AG20443 (cell line): Measurements from ENCODE around the gene EPS8L1.
A peak's percentile ranks its signal among the peaks of the same experiment; 100 is the strongest.
"Not testable (repeated sequence)": the region's sequence is repeated elsewhere in the genome, so short reads cannot be mapped to it uniquely, and the experiment has no call there.

Experiments used
- DNase-seq: peaks from one replicate; pipeline ENCODE4 v3.0.0; 2012; ENCODE audit warnings: low spot score, mixed read lengths

The EPS8L1 gene

DNA sequence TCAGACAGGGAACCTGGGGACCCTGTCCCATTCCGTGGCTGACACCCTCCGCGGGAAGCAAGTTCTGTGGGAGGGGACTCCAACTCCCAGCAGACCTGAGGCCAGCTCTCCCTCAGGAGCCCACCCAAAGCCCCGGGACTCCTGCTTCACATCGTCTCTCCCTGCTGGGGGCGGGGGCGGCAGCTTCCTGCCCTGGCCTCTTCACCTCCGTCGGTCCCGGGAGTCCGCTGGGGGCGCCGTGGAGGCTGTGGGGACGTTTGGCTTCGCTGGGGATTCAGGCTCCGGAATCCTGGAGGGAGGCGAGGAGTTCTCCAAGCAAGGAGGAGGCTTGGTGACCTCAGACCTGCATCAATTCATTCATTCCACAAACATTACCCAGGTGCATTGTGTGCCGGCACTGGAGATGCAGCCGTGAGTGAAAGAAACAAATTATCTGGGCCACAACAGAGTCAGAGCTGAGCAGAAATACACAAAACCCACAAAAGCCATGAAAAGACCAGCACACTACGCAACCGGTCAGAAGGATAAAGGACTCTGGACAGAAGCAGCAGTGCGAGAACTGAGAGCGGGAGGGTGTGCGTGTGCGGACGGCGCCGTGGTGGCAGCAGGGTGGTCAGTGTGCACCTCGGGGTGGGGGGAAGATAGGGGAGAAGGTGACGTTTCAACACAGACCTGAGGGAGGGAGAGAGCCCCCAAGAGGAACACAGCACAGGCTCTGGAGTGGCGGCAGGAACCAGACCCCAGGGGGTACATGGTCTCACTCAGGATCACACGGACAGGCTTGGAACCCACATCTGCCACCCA lies 19.0 kb downstream of the EPS8L1 start:
- DNase-seq, result no peak

DNA sequence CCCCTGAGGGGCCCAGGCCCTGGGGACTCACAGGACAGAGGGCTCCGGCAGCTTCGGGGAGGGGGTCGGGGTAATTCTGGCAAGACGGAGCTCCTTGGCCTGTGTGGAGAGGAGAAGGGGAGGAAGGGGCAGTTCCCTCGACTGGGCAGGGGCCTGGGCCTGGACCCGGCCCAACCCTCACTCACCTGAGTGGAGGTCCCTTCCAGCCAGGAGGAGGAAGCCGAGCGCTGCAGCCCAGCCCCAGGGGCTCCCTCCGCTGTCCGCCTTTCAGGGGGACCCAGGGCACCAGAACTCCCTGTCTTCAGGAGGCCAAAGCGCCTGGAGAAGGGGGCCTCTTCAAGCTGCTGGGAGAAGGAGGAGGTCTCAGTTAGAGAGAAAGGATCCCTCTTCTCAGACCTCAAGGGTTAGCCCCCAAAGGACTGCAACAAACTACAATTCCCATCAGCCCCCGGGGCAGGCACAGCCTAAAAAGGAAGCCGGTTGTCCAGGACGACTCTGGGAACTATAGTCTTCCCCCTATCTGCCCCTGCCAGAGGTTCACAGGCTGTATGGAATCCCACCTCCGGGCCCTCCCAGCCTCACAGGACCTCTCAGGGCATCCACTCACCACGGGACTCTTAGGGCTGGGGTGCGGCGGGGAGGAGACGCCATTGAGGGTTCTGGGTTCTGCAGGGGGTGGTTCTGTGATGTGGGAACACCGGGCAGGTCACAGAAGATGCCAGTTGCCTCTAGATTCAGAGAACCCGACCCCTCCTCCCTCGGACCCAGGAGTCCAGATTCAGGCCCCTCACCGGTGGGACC lies 19.8 kb downstream of the EPS8L1 start:
- no peak for DNase-seq

DNA sequence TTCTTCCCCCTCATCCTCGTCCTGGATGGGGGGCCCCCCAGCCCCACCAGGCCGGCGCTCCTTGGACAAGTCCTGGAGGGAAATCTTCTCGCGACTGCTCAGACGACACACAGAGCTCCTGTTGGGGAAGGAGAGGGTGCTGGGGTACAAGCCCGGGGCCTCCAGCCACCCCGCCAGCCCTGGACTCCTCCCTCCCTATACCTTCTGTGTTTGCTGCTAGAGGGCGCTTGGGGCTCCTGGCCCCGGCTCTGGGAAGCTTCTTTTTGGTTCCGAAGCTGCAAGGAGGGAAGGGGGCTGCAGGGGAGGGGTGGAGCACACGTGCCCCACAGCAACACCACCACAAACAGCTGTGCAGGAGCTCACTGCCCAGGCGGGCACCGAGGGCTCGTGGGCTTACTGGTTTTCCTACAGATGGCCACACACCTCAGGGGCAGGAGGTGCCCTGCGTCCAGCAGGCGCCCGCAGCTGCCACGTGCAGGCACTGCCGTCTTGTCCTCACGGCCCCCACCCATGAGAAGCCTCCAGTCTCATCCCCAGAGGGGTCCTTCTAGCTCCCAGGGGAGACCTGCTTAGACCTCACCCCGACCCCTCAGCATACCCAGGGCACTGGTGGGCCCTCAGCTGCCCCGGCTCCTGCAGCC lies 20.5 kb downstream of the EPS8L1 start:
- DNase-seq, result no peak

DNA sequence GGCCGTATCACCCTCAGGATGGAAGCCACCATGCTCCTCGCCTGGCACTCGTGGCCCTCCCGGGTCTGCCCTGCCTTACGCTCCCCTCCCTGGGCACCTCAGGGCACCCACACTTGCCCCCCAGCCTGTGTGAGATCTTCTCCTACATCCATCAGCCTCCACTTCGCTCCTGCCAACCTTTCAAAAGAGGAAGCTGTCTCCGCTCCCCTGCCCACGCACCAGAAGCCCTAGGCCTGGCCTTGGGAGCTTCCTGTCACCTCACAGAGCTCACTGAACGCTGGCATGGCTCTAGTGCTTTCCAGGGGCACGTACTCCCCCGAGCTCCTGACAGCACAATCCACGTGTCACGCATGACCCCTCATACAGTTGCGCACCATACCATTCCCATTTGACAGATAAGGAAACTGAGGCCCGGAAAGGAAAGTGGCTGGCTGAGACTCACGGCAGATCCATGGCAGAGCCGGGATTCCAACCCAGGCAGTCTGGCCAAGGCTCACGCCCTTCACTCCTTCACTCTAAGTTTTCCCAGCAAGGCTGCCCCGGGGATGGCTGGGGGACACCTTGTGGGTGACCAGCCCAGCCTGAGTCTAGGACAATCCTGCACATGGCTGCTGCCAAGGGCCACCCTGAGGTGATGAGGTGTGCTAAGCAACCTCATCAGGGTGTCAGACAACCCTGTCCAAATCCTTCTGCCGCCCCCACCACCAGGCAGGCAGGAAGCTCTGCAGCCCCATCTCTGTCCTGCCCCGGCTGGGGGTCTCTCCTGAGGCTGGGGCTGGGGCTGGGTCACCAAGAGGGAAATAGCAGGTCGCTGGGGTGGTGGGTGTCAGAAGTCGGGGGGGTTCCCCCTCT lies 22.4 kb downstream of the EPS8L1 start:
- DNase-seq, result no peak

DNA sequence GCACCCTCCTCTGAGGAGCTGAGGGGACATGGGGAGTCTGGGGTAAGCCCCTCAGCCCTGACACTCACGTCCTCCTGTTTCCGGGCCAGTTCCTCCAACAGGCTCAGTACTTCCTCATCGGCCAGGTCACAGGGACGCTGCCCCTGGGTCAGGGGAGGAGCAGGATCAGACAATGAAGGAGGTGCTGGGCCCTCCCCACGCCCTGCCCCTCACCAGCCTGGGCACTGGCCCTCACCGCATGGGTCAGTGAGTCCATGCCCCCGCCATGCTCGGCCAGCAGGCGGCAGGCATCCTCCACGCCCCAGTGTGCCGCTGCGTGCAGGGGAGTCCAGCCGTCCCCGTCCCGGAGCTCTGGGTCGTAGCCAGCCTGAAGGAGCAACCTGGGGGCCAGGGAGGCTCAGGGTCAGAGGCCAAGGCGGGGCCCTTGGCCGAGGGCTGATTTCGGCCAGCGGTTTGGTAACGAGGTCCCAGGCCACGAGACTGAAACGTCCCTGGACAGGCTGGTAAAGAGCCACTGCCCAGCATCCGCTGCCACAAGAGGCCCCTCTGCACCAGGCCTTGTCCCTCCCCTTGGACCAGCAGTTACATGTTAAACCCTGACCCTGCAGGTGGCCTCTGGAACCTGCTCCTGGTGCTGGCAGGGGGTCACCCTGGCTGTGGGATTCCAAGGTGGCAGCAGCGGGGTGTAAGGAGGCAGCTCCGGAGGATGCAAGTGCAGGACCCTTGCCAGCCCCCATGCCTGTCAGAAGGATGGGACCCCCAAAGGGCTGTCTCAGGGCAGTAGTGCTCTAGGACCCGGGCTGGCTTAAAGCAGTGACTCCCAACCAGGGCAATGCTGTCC lies 23.3 kb downstream of the EPS8L1 start:
- no peak for DNase-seq

DNA sequence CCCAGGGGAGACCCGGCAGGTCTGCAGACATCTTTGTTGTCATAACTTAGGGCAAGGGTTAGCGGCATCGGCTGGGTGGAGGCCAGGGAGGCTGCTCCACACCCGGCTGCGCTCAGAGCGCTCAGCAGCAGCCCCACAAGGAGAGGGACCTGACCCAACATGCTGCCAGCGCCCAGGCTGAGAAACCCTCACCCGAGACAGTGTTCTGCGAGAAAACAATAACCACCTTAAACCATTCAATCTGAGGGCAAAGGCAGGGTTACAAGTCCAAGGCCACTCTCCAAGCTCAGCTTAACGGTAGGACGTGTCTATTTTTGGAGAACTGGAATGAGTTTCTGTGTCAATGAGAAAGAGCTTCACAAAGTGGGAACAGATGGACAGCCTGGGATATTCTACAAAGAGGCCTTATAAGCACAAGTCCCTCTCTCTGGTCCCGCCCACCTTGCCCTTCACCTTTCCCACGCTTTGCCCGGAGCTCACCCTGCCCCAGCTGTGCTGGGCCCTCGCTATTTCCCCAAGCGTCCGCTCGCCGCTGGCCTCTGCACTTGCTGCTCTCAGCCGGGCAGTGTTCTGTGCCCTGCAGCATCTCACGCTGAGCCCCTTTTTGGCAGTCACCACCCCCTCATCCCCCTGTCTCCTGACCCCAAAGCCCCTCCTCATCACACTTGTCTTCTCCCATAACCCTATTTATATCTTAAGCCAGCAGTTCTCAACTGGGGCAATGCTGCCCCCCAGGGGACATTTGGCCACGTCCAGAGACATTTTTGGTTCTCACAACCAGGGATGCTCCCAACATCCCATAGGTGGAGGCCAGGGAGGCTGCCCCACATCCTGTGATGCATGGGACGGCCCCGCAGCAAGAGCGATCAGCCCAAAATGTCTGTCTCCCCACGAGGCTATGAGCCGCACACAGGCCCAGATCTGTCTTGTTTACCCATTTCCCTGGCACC lies 24.2 kb downstream of the EPS8L1 start:
- DNase-seq, result no peak

DNA sequence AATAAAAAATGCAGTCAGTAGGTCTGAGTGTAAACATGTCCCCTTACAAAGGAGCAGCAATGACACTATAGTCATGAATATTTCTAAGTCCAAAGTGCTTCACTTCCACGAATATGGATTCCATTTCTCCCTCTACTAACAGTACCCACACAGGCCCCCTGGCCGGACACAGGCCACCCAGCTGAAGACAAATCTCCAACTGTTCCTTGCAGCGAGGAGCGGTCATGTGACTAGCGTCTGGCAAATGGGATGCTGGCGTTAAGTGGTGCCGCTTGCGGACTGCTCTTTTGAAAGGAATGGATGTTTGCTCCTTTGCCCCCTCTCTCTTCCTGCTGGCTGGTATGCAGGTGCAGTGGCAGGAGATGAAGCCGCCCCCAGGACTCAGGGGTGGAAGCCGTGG lies 25.6 kb downstream of the EPS8L1 start:
- DNase-seq, result no peak

DNA sequence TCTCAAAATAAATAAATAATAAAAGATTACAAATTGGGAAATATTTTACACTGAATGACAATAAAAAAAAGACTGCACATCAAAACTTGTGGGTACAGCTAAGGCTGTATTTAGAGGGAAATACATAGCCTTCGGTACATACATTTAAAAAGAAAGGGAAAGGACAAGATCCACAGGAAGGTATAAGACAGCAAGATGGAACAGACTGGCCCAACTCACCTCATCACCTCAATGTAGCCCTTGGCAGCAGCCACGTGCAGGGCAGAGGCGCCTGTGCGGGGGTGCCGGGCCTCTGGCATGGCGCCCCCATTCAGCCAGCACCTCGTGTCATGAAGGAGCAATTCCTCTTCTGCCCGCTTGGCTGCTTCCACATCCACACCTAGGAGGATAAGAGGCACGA lies 27.5 kb downstream of the EPS8L1 start:
- no peak for DNase-seq

DNA sequence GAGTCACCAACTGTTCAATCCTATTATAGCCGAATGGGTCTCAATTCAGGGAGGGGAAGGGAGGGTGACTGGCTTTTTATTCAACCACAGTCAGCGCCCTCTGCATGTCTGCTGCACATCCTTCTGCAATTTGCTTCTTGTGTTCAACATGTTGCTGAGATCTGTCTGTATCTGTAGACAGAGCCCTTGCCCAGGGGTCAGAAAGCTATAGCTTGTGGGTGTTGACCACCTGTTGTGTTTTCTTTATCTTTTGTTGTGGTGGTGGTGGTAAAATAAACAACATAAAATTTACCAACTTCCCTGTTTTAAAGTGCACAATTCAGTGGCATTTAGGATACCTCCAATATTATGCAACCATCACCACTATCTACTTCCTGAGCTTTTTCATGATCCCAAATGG lies 29.6 kb downstream of the EPS8L1 start:
- DNase-seq, result no peak

DNA sequence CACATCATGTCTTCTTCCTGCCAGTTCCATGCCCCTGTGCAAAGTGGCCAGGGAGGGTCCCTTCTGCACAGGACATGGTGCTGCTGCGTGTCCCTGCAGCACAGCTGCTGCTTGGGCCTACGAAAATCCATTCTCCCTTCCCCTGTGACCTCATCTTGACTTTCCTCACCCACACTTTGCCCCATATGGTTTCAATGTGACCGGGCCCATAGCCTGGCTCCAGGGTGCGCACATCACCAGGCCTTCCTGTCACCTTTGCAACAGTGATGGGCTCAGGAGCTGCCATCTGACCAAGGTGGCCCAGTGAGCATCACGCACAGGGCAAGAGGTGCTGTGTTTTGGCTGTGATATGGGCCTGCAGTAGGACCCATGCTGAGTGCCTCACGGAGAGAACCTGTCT lies 30.9 kb downstream of the EPS8L1 start:
- DNase-seq, result no peak

DNA sequence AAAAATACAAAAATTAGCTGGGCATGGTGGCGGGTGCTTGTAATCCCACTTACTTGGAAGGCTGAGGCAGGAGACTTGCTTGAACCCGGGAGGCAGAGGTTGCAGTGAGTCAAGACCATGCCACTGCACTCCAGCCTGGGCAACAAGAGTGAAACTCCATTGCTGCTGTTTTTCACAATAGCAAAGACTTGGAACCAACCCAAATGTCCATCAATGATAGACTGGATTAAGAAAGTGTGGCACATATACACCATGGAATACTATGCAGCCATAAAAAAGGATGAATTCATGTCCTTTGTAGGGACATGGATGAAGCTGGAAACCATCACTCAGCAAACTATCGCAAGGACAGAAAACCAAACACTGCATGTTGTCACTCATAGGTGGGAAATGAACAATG lies 31.6 kb downstream of the EPS8L1 start:
- not testable (repeated sequence) for DNase-seq

DNA sequence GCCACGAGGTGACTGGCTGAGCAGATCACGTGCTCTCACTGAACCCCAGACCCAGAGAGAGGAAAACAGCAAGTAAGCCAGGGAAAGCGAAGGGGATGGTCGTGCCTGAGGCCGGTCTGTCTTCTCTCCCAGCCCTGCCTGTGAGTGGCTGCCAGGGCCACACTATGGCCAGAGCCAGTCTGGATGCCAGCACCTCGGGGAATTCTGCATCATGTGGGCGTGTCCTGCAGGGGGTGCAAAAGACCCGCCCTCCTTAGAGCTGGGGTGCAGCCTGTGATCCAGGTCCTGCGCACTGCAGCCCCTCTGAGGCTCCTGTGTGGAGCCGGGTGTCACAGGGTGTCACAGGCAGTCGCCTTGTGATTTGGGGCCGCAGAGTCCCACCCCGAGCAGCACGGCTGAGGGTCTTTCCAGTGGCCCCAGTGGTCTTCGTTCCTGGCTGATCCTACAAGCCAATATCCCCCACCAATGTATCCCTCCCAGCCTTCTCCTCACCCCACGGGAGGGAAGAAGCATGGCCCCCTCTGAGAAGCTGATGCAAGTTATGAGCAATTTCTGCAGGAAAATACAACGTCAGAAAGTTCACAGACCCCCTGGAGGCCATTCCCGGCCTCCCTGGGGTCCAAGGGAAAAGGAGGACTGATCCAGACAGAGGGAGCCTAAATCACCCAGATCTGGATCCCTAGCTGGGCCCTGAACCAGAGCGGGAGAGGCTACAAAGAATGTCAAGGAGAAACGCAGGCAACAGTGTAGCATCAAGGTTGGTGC lies 34.0 kb downstream of the EPS8L1 start:
- no peak for DNase-seq

DNA sequence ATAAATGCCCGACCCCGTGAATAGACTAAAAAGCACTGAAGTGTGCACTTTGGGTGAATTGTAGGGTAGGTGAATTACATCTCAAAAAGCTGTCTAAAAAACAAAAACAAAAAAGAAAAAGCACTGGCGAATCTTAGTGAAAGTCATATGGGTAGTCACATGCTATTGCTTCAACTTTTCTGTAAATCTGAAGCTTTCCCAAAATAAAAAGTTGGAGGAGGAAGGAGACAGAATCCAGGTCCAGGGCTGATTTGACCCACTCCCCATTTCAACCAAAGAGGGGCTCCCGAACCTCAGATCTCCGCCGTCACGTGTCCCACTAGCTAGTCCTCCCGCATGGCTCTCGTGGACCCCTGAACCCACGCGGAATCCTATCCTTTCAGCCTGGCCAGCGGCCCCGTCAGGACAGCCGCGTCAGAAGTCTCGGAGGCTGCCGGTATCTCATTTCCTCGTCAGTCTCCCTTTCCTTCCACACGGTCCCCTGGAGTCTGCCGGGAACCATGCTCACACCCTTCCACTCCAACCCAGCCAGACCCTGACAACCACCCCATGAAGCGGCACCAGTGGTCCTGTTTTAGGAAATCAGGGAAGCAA lies 35.7 kb downstream of the EPS8L1 start:
- no peak for DNase-seq

DNA sequence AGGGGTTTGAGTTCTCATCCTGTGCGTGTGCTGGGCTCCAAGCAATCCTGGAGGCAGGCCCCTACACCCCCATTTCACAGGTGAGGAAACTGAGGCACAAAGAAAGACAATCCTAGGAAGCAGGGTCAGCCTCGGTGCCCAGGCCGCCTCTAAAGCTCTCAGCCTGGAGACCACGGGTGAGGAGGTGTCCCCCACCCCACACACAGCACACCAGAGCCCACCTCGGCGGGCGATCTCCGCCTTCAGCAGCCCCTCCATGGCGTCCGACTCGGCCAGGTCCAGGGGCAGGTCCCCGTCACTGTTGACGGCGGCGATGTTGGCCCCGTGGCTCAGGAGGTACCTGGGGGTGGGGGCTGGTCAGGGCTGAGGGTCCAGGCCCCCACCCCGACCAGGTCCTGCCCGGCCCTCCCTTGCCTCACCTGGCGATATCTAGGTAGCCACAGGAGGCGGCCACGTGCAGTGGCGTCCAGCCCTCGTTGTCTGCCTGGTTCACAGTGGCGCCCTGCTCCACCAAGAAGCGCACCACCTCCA lies 36.6 kb downstream of the EPS8L1 start:
- no peak for DNase-seq

DNA sequence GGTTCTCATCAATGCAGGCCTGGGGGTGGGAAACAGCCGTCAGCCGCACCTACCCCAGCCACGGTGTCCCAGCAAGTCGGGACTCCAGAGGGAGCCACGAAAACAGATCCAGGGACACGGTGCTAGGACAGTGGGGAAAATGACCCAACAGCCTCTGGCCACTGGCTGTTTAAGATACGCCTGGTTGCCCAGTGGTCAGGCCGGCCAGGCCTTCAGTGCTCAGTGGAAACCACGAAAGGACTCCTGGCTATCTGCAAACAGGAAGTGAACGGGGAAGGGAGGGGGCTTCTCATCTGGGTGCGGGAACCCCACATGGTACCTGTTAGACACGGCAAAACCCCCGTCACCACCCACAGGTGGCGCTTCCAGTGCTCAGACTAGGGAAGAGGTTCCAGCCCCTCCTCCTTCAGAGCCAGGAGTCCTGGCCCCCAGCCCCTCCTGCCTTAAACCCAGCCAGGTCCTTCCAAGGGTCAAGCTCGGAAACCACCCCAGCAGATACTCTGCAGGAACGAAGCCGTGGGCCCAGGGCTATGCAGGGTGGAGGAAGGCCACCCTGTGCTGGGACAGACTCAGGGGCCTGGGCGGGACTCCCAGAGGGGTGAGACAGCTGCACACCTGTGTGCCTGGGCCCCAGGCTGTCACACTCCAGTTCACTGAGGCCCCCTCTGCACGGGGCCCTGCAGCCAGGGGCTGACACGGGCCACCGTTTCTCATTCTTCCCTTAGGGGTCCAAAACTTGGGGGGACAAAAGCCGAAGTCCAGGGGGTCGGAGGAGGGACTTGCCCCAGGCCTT lies 37.3 kb downstream of the EPS8L1 start:
- DNase-seq, result no peak

DNA sequence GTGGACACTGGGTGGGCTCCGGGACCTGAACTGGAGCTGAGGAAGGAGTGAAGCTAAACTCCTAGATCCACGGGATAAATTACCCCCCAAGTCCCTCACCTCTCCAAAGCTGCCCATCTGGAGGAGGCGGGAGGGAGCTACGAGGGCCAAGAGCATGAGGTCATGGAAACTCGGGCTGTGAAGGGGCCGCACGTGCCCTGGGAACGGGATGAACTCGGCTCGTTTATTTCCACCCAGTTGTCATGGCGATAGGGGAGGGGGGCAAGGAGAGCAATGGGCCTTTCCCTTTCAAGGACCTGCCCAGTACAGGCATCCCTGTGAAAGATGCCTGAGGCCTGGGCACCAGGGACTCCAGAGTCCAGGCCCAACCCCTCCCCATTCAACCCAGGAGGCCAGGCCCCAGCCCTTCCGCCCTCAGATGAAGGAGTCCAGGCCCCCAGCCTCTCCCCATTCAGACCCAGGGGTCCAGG lies 37.9 kb downstream of the EPS8L1 start:
- DNase-seq, result peak; percentile 94

DNA sequence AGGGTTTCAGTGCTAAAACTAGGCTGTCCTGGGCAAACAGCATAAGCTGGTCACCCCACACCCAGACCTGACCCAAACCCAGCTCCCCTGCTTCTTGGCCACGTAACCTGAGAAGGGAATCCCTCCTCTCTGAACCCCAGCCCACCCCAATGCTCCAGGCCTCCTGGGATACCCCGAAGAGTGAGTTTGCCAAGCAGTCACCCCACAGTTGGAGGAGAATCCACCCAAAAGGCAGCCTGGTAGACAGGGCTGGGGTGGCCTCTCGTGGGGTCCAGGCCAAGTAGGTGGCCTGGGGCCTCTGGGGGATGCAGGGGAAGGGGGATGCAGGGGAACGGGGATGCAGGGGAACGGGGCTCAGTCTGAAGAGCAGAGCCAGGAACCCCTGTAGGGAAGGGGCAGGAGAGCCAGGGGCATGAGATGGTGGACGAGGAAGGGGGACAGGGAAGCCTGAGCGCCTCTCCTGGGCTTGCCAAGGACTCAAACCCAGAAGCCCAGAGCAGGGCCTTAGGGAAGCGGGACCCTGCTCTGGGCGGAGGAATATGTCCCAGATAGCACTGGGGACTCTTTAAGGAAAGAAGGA lies 39.0 kb downstream of the EPS8L1 start:
- DNase-seq, result no peak
